GM19328 (cell line): ENCODE data around the gene OSBPL9.
"Not testable (repeated sequence)": the region's sequence is repeated elsewhere in the genome, so short reads cannot be mapped to it uniquely, and the experiment has no call there.

Experiments used
- ATAC-seq: cut with Tn5 transposase; IDR thresholded peaks from one replicate; pipeline ENCODE4 v1.9.1; 2021; ENCODE audit warnings: mild to moderate bottlenecking, moderate library complexity; ENCODE audit not compliant: unreplicated experiment

OSBPL9 gene

DNA sequence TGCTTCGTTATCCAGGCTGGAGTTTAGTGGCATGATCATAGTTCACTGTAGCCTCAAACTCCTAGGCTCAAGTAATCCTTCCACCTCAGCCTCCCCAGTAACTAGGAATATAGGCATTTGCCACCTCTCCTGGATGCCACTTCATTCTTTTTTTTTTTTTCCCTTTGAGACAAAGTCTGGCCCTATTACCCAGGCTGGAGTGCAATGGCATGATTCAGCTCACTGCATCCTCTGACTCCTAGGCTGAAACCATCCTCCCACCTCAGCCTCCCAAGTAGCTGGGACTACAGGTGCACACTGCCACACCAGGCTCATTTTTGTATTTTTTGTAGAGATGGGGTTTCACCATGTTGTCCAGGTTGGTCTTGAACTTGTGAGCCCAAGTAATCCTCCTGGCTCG is 19.3 kb downstream of the OSBPL9 start:
- ATAC-seq = no peak

GRCh38 chr1:51636764-51637522 is 20.1 kb downstream of the OSBPL9 start:
- no peak for ATAC-seq

- ATAC-seq = no peak
Measured at GRCh38 chr1:51638350-51638749, 21.5 kb downstream of the OSBPL9 start.

GRCh38 chr1:51639694-51640093 is 22.8 kb downstream of the OSBPL9 start:
- no peak for ATAC-seq

DNA sequence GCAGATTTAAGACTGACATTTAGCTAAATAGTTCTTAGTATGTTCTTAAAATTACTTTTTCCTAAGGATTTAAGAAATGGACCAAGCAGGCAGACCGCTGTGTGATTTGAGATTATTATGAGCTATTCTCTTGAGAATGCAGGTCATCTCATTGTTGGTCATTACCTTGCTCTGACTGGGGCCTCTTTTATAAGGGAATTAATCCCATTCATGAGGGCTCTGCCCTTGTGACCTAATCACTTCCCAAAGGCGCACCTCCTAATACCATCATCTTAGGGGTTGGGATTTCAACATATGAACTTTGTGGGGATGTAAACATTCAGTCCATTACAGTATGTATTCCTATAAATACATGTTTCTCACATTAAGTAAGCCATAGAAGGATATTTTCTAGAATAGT is 24.2 kb downstream of the OSBPL9 start:
- no peak for ATAC-seq

DNA sequence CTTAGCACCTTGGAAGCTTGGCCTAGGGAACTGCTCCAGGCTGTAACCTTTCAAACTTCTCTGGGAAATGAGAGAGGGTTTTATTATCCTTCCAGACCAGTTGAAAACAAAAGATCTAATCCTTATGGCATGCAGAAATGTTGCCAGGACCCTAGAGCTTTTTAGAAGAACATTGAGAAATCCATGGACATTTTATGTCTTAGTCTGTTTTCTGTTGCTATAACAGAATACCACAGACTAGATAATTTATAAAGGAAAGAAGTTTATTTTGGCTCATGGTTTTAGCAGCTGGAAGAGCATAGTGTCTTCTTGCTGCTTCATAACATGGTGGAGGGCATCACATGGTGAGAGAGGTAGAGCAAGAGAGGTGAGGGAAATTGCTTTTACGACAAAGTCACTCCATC is 25.8 kb downstream of the OSBPL9 start:
- ATAC-seq = no peak

- no peak for ATAC-seq
Measured at GRCh38 chr1:51643362-51643761, 26.5 kb downstream of the OSBPL9 start.

DNA sequence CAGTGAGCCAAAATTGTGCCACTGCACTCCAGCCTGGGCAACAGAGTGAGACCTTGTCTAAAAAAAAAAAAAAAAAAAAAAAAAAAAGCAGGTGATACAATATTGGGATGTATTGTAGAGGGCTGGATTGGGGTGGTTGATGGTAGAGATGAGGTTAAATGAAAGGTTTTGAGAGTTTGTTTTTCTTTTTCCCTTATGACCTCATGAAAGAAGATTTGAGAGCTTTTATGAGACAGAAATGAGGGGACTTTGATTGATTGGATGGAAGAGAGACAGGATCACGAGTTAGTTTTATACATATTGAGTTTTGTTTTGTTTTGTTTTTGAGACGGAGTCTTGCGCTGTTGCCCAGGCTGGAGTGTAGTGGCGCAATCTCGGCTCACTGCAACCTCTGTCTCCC is 27.1 kb downstream of the OSBPL9 start:
- ATAC-seq = no peak

DNA sequence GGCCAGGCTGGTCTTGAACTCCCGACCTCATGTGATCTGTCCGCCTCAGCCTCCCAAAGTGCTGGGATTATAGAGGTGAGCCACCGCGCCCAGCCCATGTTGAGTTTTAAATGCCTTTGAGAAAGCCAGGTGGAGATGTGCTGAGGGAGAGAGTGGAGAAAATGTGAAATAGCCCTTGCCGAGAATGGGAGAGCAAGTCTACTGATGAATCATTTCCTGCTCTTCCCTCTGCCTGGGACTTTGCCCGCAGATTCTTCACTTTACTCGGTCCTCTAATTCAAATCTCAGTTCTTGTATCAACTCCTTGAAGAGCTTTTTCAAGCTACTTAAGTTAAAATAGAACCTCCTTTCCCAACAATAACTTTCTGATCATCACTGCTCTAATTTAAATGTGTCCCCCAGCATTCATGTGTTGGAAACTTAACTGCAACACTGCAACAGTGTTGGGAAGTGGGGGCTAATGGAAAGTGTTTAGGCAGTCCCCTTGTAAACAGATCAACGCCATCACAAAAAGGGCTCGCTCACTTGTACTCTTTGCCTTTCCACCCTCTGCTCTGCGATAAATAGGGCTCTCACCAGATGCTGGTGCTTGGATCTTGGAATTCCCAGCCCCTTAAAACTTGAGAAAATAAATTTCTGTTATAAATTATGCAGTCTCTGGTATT is 27.8 kb downstream of the OSBPL9 start:
- ATAC-seq = no peak

DNA sequence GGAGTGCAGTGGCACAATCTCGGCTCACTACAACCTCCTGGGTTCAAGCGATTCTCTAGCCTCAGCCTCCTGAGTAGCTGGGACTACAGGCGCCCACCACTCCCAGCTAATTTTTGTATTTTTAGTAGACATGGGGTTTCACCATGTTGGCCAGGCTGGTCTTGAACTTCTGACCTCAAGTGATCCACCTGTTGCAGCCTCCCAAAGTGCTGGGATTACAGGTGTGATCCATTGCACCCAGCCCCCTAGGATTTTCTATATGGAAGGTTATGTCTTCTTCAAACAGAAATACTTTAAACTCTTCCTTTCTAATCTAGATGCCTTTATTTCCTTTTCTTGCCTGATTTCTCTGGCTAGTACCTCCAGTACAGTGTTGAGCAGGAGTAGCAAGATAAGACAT is 29.7 kb downstream of the OSBPL9 start:
- not testable (repeated sequence) for ATAC-seq

- ATAC-seq = no peak
Measured at GRCh38 chr1:51648180-51649109, 31.6 kb downstream of the OSBPL9 start.

DNA sequence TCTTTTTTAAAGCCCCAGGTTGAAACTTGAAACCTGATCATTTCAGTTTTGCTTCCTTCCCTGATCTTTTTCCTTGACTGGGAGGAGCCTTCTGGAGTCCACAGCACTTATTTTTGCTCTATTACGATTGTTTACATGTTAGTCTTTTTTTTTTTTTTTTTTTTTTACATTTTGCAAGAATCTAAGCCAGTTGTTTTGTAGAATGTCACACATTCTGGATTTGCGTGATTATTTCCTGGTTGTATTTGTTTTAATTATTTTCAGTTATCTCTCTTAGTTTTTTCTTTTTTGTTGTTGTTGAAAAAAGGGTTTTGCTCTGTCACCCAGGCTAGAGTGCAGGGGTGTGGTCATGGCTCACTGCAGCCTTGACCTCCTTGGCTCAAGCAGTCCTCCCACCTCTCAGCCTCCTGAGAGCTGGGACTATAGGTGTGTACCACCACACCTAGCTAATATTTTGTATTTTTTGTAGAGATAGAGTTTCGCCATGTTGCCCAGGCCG is 32.8 kb downstream of the OSBPL9 start:
- ATAC-seq = no peak

DNA sequence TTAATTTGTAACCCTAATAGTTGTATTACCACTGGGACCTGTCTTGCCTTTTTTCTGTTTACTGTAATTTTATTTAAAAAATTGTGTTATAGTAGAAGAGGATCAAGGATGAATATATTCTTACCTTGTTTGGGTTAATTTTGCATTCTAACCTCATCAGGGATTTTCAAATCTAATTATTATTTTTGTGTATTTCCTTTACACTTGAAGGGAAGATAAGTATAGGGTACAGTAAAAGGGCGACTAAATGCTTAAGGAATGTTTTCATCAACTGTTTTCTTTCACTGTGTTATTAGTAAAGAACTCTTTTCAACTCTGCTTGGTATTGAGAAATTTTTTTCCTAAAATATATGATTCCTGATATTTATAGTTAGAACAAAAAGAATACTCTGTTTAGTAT is 33.3 kb downstream of the OSBPL9 start:
- no peak for ATAC-seq

GRCh38 chr1:51651552-51651942 is 34.7 kb downstream of the OSBPL9 start:
- no peak for ATAC-seq

DNA sequence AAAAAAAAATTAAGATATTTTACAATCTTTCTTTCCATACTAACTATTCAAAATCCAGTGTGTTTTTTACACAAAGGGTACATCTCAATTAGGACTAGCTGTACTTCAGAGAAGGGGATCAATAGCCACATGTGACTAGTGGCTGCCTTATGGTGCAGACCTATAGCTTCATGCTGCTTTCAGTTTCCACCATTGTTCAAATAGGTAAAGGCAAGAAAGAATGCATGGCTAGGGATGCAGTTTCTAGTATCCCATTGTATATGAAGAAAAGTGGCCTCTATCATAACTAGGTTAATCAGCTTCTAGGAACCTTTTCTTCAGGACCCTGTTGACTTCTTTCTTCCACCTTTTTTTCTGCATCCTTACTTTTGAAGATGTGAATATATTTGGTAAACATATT is 35.7 kb downstream of the OSBPL9 start:
- no peak for ATAC-seq

DNA sequence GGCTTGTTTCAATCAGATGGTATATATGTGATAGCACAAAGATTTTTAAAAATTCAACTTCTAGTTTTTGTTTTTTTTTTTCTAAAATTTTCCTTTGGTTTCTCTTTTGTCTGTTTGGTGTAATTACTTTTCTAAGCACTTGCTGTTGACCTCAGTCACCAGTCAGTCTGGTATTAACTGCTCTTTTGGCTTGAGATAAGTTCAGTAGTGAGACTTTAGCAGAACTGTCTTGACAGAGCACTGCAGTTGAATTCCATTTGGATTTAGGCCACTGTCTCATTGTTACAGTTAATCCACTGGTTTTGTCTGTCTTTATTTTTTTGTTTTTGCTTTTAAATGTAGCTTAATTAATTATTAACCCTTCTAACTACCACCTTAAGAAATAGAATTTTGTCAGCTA is 36.2 kb downstream of the OSBPL9 start:
- ATAC-seq = no peak

DNA sequence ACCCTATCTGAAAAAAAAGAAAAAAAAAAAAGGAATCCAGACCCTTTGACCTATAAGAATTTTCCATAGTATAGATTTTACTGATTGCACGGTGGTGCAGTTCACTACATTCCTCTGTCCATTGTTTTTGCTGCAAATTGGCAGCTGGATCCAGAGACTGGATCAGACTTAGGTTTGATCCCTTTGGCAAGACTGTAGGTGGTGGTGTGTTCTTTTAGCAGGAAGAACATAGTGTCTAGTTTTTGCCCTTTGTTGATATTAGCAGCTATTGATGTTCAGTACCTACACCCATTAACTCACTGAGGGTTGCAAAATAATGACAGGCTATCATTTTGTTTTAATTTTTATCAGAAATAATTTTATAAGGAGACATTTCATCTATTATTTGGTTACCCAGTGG is 37.1 kb downstream of the OSBPL9 start:
- ATAC-seq = no peak

DNA sequence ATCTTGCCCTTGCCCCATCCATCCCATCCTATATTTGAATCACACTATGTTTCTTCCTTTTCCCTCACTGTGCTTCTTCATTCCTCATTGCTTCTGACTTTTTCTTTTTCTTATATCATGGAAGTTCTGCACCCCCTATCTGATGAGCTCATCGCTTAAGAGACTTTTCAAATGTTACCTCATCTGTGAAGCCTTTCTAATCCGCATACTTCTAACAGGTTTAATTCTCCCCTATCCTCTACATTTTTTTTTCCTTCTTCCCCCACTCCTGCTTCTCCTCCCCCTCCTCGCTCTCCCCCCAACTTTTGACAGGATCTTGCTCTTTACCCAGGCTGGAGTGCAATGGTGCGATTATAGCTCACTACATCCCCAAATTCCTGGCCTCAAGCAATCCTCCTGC is 39.5 kb downstream of the OSBPL9 start:
- no peak for ATAC-seq

DNA sequence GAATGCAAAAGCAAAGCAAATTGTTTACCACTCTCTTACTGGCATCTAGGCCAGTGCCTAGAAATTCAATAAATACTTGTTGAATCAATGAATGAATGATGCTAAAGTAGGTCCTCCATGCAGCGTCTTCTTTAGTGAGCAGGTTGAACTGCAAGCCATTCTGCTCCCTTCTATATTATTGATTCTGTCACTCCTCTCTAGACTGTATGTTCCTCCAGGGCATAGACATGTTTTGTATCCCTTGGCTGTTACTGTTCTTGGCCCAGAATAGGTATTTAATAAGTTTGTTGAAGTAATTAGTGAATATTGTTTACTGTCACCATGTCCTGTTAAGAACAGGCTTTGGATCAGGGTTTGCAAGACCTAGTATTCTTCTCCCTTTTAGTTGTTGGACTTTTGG is 43.7 kb downstream of the OSBPL9 start:
- ATAC-seq = no peak

- no peak for ATAC-seq
Measured at GRCh38 chr1:51661081-51661518, 44.2 kb downstream of the OSBPL9 start.

DNA sequence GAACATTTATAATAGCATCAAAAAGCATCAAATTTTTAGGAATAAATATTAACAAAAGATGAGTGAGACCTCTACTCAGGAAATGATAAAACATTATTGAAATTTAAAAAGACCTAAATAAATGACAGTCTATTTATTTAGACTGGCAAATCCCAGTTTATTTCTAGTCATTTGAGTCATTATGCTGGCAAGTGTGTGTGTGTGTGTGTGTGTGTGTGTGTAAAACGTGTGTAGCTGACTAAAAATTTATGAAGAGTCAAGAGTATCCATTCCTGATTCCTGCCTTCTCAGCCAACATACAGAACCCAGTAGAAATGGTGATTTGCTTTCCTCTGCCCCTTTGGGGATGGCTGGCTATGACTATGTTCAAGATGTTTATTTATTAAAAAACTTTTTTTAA is 46.2 kb downstream of the OSBPL9 start:
- ATAC-seq = no peak
